Iris pigment epithelial cell (primary cell): ENCODE measurements around the gene MAGI3.
"Not testable (repeated sequence)": the region's sequence is repeated elsewhere in the genome, so short reads cannot be mapped to it uniquely, and the experiment has no call there.

Source experiments
- DNase-seq: peaks from one replicate; pipeline ENCODE4 v3.0.0-alpha.2; 2011; ENCODE audit warnings: low read depth

Gene MAGI3

DNA sequence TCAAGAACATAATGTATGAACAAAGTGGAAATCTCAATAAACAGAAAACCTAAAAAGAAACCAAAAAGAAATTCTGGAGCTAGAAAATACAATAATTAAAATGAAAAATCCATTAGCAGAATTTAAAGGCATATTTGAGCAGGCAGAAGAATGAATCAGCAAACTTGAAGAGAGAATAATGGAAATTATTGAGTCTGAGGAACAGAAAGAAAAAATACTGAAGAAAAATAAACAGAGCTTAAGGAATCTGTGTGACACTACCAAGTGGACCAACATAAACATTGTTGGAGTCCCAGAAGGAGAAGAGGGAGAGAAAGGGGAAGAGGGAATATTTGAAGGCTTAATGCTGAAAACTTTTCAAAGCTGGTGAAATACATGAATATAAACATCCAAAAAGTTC is 54.5 kb downstream of the MAGI3 start:
- DNase-seq, result no peak

DNA sequence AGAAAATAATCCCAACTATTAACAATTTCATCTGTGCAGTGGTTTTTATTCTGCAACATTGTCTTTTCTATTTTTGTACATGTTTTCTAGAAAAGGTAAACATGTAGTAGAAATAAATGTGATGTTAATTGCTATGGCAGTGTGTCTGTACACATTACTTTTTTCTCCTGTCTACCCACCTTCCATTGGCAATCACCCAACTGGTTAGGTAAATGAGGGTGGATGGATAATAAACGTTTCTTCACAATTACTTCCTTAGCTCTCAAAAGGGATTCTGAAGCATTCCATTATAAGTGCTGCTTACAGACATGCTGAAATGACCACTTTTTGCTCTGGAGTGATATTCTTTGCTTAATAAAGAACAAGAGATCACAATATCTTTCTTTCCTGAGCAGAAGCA is 61.4 kb downstream of the MAGI3 start:
- no peak for DNase-seq

GRCh38 chr1:113452921-113453770 is 62.8 kb downstream of the MAGI3 start:
- DNase-seq, result peak; percentile 72

DNA sequence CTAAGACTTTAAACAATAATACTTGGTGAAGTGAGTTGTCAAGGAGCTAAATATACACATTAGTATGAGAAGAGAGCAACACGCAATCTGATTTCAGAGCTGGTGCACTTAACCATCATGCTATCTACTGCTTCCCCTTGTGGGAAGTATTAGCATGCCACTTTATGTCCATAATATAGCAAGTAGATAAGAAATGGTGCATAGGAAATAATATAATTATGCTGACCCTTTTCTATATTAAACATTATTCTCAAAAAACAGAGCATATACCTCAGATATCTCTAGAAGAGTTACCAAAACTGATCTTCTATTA is 63.4 kb downstream of the MAGI3 start:
- DNase-seq, result peak; percentile 21

GRCh38 chr1:113455374-113455773 is 65.1 kb downstream of the MAGI3 start:
- no peak for DNase-seq

DNA sequence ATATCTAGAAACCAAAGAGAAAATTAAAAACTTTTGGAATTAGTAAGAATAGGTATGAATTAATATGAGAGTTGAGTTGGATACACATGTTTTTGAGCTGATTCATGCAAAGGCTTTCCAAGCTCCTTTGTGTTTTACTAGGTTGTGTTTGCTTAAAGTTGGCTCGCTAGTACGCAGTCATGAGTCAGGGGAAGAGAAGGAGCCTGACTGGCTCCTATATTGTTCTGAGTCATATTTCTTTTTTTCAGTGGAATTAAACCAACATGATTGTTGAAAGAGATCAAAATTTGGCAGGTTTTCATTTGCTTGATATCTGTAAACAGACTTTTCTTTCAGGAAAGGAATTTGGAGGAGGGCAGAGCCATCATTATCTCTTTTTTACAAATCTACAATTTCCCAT is 66.7 kb downstream of the MAGI3 start:
- DNase-seq, result peak; percentile 98

GRCh38 chr1:113459279-113459678 is 69.0 kb downstream of the MAGI3 start:
- peak; percentile 71 for DNase-seq

DNA sequence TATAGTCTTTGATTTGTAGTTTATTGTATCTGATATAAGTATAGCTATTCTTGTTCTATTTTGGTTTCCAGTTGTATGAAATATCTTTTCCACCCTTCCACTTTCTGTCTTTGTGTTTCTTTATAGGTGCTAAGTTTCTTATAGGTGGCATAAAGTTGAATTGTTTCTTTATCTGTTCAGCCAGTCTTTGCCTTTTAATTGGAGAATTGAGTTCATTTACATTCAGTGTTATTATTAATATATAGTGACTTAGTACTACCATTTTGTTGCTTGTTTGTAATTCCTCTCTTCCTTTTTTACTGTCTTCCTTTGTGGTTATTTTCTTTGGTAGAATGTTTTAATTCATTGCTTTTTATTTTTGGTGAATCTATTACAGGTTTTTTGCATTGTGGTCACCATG is 77.7 kb downstream of the MAGI3 start:
- DNase-seq, result no peak

GRCh38 chr1:113478427-113479195 is 88.3 kb downstream of the MAGI3 start:
- not testable (repeated sequence) for DNase-seq

GRCh38 chr1:113479713-113480676 is 89.7 kb downstream of the MAGI3 start:
- peak; percentile 11 for DNase-seq

DNA sequence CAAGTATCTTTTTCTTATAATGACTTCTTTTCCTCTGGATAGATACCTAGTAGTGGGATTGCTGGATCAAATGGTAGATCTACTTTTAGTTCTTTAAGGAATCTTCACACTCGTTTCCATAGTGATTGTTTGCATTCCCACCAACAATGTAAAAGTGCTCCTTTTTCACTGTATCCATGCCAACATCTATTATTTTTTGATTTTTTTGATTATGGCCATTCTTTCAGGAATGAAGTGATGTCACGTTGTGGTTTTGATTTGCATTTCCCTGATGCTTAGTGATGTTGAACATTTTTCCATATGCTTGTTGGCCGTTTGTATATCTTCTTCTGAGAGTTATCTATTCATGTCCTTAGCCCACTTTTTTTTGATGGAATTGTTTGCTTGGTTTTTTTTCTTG is 94.8 kb downstream of the MAGI3 start:
- not testable (repeated sequence) for DNase-seq

DNA sequence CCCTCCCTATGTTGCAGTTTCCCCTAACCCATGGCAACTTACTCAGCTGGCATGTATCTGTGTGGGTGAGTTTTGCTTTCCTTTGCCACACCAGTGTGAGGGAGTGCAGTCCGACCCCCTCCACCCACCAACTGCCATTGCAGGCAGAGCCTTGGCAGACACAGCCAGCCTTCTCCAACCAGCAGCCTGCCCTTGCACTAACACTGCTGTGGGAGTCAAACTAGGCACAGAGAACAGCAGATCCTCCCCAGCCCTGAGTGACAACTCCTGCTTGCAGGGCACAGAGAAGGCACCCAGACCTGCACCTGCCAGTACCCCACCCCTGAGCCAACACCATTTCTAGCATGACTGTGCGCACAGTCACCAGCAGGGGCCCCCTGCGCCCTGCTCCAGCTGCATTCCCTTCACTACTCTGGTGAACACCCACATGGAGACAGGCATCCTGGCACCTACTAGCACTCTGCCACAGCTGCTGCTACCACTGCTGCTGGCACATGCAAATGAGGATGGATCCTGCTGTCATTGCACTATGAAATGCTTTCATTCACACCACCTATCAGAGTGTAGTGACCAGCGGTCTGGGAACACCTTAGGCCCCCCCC is 98.4 kb downstream of the MAGI3 start:
- peak; percentile 7 for DNase-seq

GRCh38 chr1:113490384-113490783 is 100.1 kb downstream of the MAGI3 start:
- DNase-seq, result no peak

DNA sequence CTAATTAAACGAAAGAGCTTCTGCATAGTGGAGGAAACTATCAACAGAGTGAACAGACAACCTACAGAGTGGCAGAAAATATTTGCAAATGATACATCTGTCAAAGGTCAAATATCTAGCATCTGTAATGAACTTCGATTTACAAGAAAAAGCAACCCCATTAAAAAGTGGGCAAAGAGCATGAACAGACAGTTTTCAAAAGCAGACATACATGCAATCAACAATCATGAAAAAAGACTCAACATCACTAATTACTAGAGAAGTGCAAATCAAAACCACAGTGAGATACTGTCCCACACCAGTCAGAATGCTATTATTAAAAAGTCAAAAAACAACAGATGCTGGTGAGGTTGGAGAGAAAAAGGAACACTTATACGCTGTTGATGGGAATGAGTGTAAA is 103.2 kb downstream of the MAGI3 start:
- no peak for DNase-seq

- DNase-seq, result no peak
Observed at GRCh38 chr1:113505357-113505756, 115.0 kb downstream of the MAGI3 start.

DNA sequence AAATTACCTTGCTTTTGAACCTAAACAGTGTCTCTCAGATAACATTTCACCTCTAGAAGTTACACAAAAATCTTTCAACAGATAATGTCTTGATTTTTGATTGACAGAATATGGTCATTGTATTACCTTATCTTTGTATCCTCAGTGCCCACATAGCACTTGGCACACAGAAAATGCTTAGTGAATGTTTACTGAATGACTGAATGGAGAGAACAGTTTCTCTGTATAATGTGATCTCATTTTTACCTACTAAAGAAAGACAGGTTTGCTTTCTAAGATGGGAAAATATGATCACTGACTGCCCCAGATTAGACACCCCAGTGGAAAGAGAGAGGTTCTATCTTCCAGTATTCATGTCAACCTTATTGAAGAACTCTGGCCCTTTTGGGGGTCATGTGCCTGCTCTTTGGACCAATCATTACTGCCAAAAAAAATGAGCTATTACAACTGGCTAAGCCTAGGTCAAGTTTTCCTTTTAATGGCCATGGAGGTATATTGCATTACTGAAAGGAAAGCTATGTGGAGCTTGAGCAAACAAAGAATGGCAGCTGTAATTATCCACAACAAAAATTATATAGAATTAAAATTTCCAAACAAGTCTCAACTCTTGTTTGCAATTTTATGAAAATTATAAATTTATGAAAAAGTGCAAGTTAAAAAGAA is 117.4 kb downstream of the MAGI3 start:
- DNase-seq, result no peak

DNA sequence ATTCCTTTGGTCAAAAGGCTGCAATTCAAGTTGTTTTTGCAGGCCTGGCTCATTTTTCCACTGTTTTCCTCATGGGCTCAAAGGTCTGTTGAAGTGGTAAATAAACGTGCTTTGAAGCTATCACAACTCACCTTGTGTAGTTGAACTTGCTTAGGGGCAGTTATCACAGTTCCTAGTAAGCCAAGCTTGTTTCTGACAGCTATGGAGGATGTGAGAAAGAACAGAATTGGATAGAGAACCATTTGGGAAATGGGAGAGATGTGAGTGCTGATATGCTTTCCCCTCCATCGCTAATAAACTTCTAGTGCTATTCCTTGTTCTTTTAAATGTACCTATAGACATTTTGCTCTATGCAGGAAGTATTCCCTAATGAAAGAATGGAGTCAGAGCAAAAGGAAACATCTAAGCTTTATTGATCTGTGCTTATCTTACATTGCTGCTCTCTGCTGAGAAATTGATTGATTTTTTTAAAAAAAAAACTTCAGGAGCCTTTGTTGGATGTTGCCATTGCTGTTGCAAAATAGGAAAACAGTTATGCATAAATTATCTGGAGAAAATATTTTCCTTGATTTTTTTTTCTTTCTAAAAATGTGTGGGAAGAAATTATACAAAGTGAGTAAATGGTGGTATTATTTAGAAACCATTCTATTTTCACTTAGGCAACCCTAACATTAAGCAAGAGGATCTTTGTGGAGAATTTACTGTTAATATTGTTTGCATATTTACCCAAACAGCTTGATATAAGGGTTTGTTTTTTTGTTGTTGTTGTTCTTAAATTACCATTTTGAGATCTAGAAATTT is 118.2 kb downstream of the MAGI3 start:
- no peak for DNase-seq

GRCh38 chr1:113509766-113510165 is 119.5 kb downstream of the MAGI3 start:
- DNase-seq, result not testable (repeated sequence)

DNA sequence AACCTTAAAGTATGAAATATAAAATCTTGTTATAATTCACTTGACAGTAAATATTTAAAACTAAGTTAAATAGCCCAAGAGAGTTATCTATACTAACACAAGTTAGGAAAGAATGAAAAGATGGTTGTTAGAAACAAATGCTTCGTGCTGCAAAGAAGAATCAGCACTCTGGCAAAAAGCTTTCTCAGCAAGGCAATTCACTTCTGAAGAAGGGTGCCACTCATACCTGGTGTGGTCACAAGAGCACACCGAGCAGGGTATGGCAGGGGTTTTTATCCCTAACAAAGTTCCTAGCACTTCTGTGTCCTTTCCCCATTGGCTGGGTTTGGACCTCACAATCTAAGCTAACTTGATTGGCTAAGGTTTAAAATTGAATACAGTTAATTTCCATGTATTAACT is 121.0 kb downstream of the MAGI3 start:
- no peak for DNase-seq

- peak; percentile 58 for DNase-seq
Observed at GRCh38 chr1:113515498-113515897, 125.2 kb downstream of the MAGI3 start.
